ENCODE measurements around the gene RIPOR2. TPM values are rescaled to one million over a fixed set of nuclear protein-coding genes. Genes with fewer than 3 reads are reported as not detected.
"Not testable (repeated sequence)": the region's sequence is repeated elsewhere in the genome, so short reads cannot be mapped to it uniquely, and the experiment has no call there.

The RIPOR2 gene
- total and polyA plus RNA-seq, 10 of the 15 experiments (the other 5 are each of a cell fraction or from before 2014, with no cell fraction given) = 22.2 to 48.2 (median 34.7) TPM

DNA sequence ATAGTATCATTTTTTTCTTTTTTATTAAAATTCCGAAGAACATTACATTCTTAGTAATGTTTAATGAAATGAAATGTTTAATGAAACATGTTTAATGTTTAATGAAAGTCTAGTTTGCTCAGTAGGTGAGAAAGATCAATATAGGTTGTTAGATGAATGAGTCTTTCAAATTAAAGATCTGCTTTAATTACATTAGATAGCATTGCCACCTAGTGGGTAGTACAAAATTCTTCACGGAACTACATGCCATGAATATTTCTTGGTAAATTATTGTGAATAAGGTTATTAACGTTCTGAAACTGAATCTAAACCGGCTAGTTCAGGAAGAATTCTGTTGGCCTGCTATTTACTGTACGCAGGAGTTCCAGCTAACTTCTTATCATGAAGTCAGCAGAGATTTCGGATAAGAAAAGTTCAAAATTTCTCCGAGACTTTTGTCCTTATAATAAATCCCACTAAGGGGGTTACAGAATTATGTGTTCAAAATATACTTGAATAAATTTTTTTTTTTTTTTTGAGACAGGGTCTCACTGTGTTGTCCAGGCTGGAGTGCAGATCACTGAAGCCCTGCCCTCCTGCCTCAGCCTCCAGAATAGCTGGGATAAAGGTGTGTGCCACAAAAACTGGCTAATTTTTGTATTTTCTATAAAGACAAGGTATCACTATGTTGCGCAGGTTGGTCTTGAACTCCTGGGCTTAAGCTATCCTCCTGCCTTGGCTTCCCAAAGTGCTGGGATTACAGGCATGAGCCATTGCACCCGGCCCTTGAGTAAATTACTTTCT, 168.9 kb downstream of the RIPOR2 start (continued):
- TF ChIP-seq, protein P1, sequence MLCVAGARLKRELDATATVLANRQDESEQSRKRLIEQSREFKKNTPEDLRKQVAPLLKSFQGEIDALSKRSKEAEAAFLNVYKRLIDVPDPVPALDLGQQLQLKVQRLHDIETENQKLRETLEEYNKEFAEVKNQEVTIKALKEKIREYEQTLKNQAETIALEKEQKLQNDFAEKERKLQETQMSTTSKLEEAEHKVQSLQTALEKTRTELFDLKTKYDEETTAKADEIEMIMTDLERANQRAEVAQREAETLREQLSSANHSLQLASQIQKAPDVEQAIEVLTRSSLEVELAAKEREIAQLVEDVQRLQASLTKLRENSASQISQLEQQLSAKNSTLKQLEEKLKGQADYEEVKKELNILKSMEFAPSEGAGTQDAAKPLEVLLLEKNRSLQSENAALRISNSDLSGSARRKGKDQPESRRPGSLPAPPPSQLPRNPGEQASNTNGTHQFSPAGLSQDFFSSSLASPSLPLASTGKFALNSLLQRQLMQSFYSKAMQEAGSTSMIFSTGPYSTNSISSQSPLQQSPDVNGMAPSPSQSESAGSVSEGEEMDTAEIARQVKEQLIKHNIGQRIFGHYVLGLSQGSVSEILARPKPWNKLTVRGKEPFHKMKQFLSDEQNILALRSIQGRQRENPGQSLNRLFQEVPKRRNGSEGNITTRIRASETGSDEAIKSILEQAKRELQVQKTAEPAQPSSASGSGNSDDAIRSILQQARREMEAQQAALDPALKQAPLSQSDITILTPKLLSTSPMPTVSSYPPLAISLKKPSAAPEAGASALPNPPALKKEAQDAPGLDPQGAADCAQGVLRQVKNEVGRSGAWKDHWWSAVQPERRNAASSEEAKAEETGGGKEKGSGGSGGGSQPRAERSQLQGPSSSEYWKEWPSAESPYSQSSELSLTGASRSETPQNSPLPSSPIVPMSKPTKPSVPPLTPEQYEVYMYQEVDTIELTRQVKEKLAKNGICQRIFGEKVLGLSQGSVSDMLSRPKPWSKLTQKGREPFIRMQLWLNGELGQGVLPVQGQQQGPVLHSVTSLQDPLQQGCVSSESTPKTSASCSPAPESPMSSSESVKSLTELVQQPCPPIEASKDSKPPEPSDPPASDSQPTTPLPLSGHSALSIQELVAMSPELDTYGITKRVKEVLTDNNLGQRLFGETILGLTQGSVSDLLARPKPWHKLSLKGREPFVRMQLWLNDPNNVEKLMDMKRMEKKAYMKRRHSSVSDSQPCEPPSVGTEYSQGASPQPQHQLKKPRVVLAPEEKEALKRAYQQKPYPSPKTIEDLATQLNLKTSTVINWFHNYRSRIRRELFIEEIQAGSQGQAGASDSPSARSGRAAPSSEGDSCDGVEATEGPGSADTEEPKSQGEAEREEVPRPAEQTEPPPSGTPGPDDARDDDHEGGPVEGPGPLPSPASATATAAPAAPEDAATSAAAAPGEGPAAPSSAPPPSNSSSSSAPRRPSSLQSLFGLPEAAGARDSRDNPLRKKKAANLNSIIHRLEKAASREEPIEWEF (IDR thresholded peaks at IDR 0.05; ENCODE audit: insufficient replicate concordance, low read depth, low read length) = peak; percentile 49
- TF ChIP-seq, protein P2, sequence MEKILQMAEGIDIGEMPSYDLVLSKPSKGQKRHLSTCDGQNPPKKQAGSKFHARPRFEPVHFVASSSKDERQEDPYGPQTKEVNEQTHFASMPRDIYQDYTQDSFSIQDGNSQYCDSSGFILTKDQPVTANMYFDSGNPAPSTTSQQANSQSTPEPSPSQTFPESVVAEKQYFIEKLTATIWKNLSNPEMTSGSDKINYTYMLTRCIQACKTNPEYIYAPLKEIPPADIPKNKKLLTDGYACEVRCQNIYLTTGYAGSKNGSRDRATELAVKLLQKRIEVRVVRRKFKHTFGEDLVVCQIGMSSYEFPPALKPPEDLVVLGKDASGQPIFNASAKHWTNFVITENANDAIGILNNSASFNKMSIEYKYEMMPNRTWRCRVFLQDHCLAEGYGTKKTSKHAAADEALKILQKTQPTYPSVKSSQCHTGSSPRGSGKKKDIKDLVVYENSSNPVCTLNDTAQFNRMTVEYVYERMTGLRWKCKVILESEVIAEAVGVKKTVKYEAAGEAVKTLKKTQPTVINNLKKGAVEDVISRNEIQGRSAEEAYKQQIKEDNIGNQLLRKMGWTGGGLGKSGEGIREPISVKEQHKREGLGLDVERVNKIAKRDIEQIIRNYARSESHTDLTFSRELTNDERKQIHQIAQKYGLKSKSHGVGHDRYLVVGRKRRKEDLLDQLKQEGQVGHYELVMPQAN (conservative IDR thresholded peaks at IDR 0.05) = no peak
- TF ChIP-seq HDGF (IDR thresholded peaks at IDR 0.05) (no peak), SMC3 (IDR thresholded peaks at IDR 0.05; ENCODE audit: borderline replicate concordance, low read length) (peak; percentile 69; the same call in 1 of the 2 replicates)
- TF ChIP-seq, protein P3, sequence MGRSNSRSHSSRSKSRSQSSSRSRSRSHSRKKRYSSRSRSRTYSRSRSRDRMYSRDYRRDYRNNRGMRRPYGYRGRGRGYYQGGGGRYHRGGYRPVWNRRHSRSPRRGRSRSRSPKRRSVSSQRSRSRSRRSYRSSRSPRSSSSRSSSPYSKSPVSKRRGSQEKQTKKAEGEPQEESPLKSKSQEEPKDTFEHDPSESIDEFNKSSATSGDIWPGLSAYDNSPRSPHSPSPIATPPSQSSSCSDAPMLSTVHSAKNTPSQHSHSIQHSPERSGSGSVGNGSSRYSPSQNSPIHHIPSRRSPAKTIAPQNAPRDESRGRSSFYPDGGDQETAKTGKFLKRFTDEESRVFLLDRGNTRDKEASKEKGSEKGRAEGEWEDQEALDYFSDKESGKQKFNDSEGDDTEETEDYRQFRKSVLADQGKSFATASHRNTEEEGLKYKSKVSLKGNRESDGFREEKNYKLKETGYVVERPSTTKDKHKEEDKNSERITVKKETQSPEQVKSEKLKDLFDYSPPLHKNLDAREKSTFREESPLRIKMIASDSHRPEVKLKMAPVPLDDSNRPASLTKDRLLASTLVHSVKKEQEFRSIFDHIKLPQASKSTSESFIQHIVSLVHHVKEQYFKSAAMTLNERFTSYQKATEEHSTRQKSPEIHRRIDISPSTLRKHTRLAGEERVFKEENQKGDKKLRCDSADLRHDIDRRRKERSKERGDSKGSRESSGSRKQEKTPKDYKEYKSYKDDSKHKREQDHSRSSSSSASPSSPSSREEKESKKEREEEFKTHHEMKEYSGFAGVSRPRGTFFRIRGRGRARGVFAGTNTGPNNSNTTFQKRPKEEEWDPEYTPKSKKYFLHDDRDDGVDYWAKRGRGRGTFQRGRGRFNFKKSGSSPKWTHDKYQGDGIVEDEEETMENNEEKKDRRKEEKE (IDR thresholded peaks at IDR 0.05) = no peak

DNA sequence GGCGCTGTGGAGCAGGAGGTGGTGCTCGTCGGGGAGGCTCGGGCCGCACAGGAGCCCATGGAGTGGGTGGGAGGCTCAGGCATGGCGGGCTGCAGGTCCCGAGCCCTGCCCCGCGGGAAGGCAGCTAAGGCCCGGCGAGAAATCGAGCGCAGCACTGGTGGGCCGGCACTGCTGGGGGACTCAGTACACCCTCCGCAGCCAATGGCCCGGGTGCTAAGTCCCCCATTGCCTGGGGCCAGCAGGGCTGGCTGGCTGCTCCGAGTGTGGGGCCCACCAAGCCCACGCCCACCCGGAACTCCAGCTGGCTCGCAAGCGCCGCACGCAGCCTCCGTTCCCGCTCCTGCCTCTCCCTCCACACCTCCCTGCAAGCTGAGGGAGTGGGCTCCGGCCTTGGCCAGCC, 169.8 kb downstream of the RIPOR2 start:
- RAD21 ChIA-PET (ENCODE audit: unreplicated experiment) = interaction anchor here (0.6 to 1.5 kb wide), 4 partner anchors 182 to 280 kb away, joined by 3 to 7 read pairs (median 6); no protein-coding TSS in a partner anchor
- H3K4me1 ChIP-seq (ENCODE audit: control insufficient read depth, insufficient read depth, low read length); ATAC-seq; FAIRE-seq; H3K4me3 ChIP-seq; H4K20me1 ChIP-seq (ENCODE audit: control insufficient read depth, insufficient read depth); H3K27ac ChIP-seq (ENCODE audit: control insufficient read depth, insufficient read depth); H3K9ac ChIP-seq (ENCODE audit: control insufficient read depth, insufficient read depth, low read length); H3K79me2 ChIP-seq (ENCODE audit: control insufficient read depth, insufficient read depth, low read length); H3K36me3 ChIP-seq (ENCODE audit: control insufficient read depth in 2 of 2, insufficient read depth in 2 of 2, low read length in 1 of 2); POLR2A ChIA-PET; BruUV-seq (replicated peaks); H2AFZ ChIP-seq (ENCODE audit: control insufficient read depth, low read depth, low read length); DNase-seq (ENCODE audit: low read depth, low spot score); in situ Hi-C loops (cut with MboI); H3K4me2 ChIP-seq (ENCODE audit: control insufficient read depth, insufficient read depth); H3K9me3 ChIP-seq (replicated peaks; ENCODE audit: control insufficient read depth, insufficient read depth, low read length); H3K27me3 ChIP-seq (replicated peaks in 1 of 2; ENCODE audit: control insufficient read depth in 2 of 2, insufficient read depth in 2 of 2, low read length in 1 of 2): not testable (repeated sequence)
- intact Hi-C loops (cut with micrococcal nuclease; ENCODE audit: unreplicated experiment) = loop anchor here (1.0 to 5.0 kb wide), 3 partner anchors 45 to 484 kb away; no protein-coding TSS in a partner anchor
- CTCF ChIA-PET = interaction anchor here (0.6 to 4.0 kb wide), 22 partner anchors 9 to 489 kb away, joined by 3 to 45 read pairs (median 4); partner anchors contain the start of genes ALDH5A1 and GMNN
- WGBS (ENCODE audit: insufficient coverage, insufficient replicate concordance, low lambda C conversion rate, missing lambda C conversion rate) = 84% methylated on average over 26 of the region's 26 CpGs
- SMC1A ChIA-PET (ENCODE audit: uncharacterized antibody, unreplicated experiment) = interaction anchor here (0.8 to 3.5 kb wide), 12 partner anchors 13 to 340 kb away, joined by 3 to 16 read pairs (median 4); partner anchors contain the start of gene C6orf62
